ENCODE data around the gene OR52E6.
A peak's percentile ranks its signal among the peaks of the same experiment; 100 is the strongest.

The OR52E6 gene

GRCh38 chr11:5837695-5838094 lies 4.0 kb downstream of the OR52E6 start:
- WGBS: 96% methylated on average over 2 of the region's 2 CpGs
- Histone ChIP-seq H3K4me3 (ENCODE audit: low read length) (no peak overlapping the region), H3K36me3 (ENCODE audit: insufficient read depth, low read length) (no peaks in the 10 kb centered on the region), H3K9ac (ENCODE audit: low read depth, low read length) (no peak overlapping the region), H3K4me1 (ENCODE audit: insufficient read depth, low read length) (no peaks in the 10 kb centered on the region), H3K27me3 (ENCODE audit: insufficient read depth, low read length) (no peaks in the 10 kb centered on the region), H3K9me3 (ENCODE audit: insufficient read depth, low read depth, low read length) (no peaks in the 10 kb centered on the region), H3K27ac (ENCODE audit: low read depth, low read length) (no peak overlapping the region)

GRCh38 chr11:5833446-5833845 lies 8.3 kb downstream of the OR52E6 start:
- Histone ChIP-seq H3K9me3 (ENCODE audit: insufficient read depth, low read depth, low read length) (no peaks in the 10 kb centered on the region), H3K36me3 (ENCODE audit: insufficient read depth, low read length) (no peaks in the 10 kb centered on the region), H3K27me3 (ENCODE audit: insufficient read depth, low read length) (no peaks in the 10 kb centered on the region), H3K9ac (ENCODE audit: low read depth, low read length) (no peak overlapping the region), H3K27ac (ENCODE audit: low read depth, low read length) (no peak overlapping the region), H3K4me3 (ENCODE audit: low read length) (no peak overlapping the region), H3K4me1 (ENCODE audit: insufficient read depth, low read length) (peaks cover 8% of the 10 kb centered on the region)
- WGBS: no CpG with 5 or more reads among the region's 2 CpGs

- Histone ChIP-seq H3K9ac (ENCODE audit: low read depth, low read length) (no peak overlapping the region), H3K9me3 (ENCODE audit: insufficient read depth, low read depth, low read length) (0 out of 2 replicates have a peak, but pooled peaks cover 2% of the 10 kb centered on the region), H3K4me3 (ENCODE audit: low read length) (no peak overlapping the region), H3K27me3 (ENCODE audit: insufficient read depth, low read length) (no peaks in the 10 kb centered on the region), H3K36me3 (ENCODE audit: insufficient read depth, low read length) (no peaks in the 10 kb centered on the region), H3K4me1 (ENCODE audit: insufficient read depth, low read length) (peaks cover 8% of the 10 kb centered on the region), H3K27ac (ENCODE audit: low read depth, low read length) (peak overlapping the region; percentile 40; the same call in 1 of the 2 replicates)
- 49% methylated on average over 6 of the region's 6 CpGs for WGBS
These were observed 10.4 kb downstream of the OR52E6 start for GRCh38 chr11:5831196-5831829.

- no peaks in the 10 kb centered on the region for H3K36me3 ChIP-seq (ENCODE audit: insufficient read depth, low read length)
- H3K9me3 ChIP-seq (ENCODE audit: insufficient read depth, low read depth, low read length): no peaks in the 10 kb centered on the region
- WGBS: 75% methylated on average over 1 of the region's 1 CpG
- H3K9ac ChIP-seq (ENCODE audit: low read depth, low read length): no peak overlapping the region
- H3K27me3 ChIP-seq (ENCODE audit: insufficient read depth, low read length): no peaks in the 10 kb centered on the region
- no peak overlapping the region for H3K4me3 ChIP-seq (ENCODE audit: low read length)
- H3K27ac ChIP-seq (ENCODE audit: low read depth, low read length): no peak overlapping the region
- H3K4me1 ChIP-seq (ENCODE audit: insufficient read depth, low read length): peaks cover 7% of the 10 kb centered on the region; the same call in 1 of the 2 replicates
These were observed 23.3 kb downstream of the OR52E6 start for GRCh38 chr11:5818245-5818886.

- Histone ChIP-seq H3K9me3 (ENCODE audit: insufficient read depth, low read depth, low read length) (no peaks in the 10 kb centered on the region), H3K4me1 (ENCODE audit: insufficient read depth, low read length) (peaks cover 8% of the 10 kb centered on the region; the same call in 1 of the 2 replicates), H3K4me3 (ENCODE audit: low read length) (no peak overlapping the region), H3K9ac (ENCODE audit: low read depth, low read length) (no peak overlapping the region), H3K27me3 (ENCODE audit: insufficient read depth, low read length) (no peaks in the 10 kb centered on the region), H3K27ac (ENCODE audit: low read depth, low read length) (no peak overlapping the region), H3K36me3 (ENCODE audit: insufficient read depth, low read length) (no peaks in the 10 kb centered on the region)
- WGBS: 100% methylated on average over 3 of the region's 4 CpGs
These were observed 26.2 kb downstream of the OR52E6 start for GRCh38 chr11:5815534-5815933.

GRCh38 chr11:5809905-5810795 lies 31.5 kb downstream of the OR52E6 start:
- no peak overlapping the region for H3K9ac ChIP-seq (ENCODE audit: low read depth, low read length)
- 90% methylated on average over 4 of the region's 6 CpGs for WGBS
- H3K27me3 ChIP-seq (ENCODE audit: insufficient read depth, low read length): no peaks in the 10 kb centered on the region
- no peak overlapping the region for H3K4me3 ChIP-seq (ENCODE audit: low read length)
- no peaks in the 10 kb centered on the region for H3K36me3 ChIP-seq (ENCODE audit: insufficient read depth, low read length)
- peaks cover 11% of the 10 kb centered on the region; the same call in 1 of the 2 replicates for H3K4me1 ChIP-seq (ENCODE audit: insufficient read depth, low read length)
- H3K9me3 ChIP-seq (ENCODE audit: insufficient read depth, low read depth, low read length): no peaks in the 10 kb centered on the region
- H3K27ac ChIP-seq (ENCODE audit: low read depth, low read length): no peak overlapping the region

- Histone ChIP-seq H3K9ac (ENCODE audit: low read depth, low read length) (no peak overlapping the region), H3K27ac (ENCODE audit: low read depth, low read length) (no peak overlapping the region)
- WGBS: 94% methylated on average over 5 of the region's 5 CpGs
These were observed 32.6 kb downstream of the OR52E6 start for GRCh38 chr11:5809122-5809519.

GRCh38 chr11:5808500-5809121 lies 33.1 kb downstream of the OR52E6 start, which contains the start of gene OR52N2:
Gene OR52N2, plus strand, starts transcription at chr11:5808924. Its CDS starts 11,412 bp downstream, at chr11:5820336.
- 0 out of 2 replicates have a peak within 1 kb of the TSS, but pooled peaks have one; percentile 2 for H3K9ac ChIP-seq (ENCODE audit: low read depth, low read length)
- peak within 1 kb of the TSS; percentile 45 for H3K4me3 ChIP-seq (ENCODE audit: low read length)
- H3K36me3 ChIP-seq (ENCODE audit: insufficient read depth, low read length): no peaks in the 10 kb centered on the region
- 64% methylated on average over 24 of the region's 24 CpGs for WGBS
- H3K27me3 ChIP-seq (ENCODE audit: insufficient read depth, low read length): no peaks in the 10 kb centered on the region
- peaks cover 7% of the 10 kb centered on the region; the same call in 1 of the 2 replicates for H3K4me1 ChIP-seq (ENCODE audit: insufficient read depth, low read length)
- H3K27ac ChIP-seq (ENCODE audit: low read depth, low read length): no peak within 1 kb of the TSS
- H3K9me3 ChIP-seq (ENCODE audit: insufficient read depth, low read depth, low read length): peaks cover 2% of the 10 kb centered on the region; the same call in 1 of the 2 replicates

More at GRCh38 chr11:5809122-5809519, 32.6 kb downstream of the OR52E6 start:
- H3K4me1 ChIP-seq (ENCODE audit: insufficient read depth, low read length): peaks cover 11% of the 10 kb centered on the region; the same call in 1 of the 2 replicates
- no peaks in the 10 kb centered on the region for H3K36me3 ChIP-seq (ENCODE audit: insufficient read depth, low read length)
- peak overlapping the region; percentile 45 for H3K4me3 ChIP-seq (ENCODE audit: low read length)
- no peaks in the 10 kb centered on the region for H3K9me3 ChIP-seq (ENCODE audit: insufficient read depth, low read depth, low read length)
- no peaks in the 10 kb centered on the region for H3K27me3 ChIP-seq (ENCODE audit: insufficient read depth, low read length)

- 0 out of 2 replicates have a peak, but pooled peaks cover 4% of the 10 kb centered on the region for H3K4me1 ChIP-seq (ENCODE audit: insufficient read depth, low read length)
- no peak overlapping the region for H3K9ac ChIP-seq (ENCODE audit: low read depth, low read length)
- H3K4me3 ChIP-seq (ENCODE audit: low read length): no peak overlapping the region
- no peaks in the 10 kb centered on the region for H3K27me3 ChIP-seq (ENCODE audit: insufficient read depth, low read length)
- no peaks in the 10 kb centered on the region for H3K36me3 ChIP-seq (ENCODE audit: insufficient read depth, low read length)
- H3K9me3 ChIP-seq (ENCODE audit: insufficient read depth, low read depth, low read length): peaks cover 10% of the 10 kb centered on the region
- H3K27ac ChIP-seq (ENCODE audit: low read depth, low read length): no peak overlapping the region
- 79% methylated on average over 10 of the region's 10 CpGs for WGBS
These were observed 34.1 kb downstream of the OR52E6 start for GRCh38 chr11:5807580-5807979.

GRCh38 chr11:5803982-5804381 lies 37.7 kb downstream of the OR52E6 start:
- no peaks in the 10 kb centered on the region for H3K27me3 ChIP-seq (ENCODE audit: insufficient read depth, low read length)
- H3K36me3 ChIP-seq (ENCODE audit: insufficient read depth, low read length): no peaks in the 10 kb centered on the region
- WGBS: 78% methylated on average over 5 of the region's 5 CpGs
- no peaks in the 10 kb centered on the region for H3K4me1 ChIP-seq (ENCODE audit: insufficient read depth, low read length)
- H3K9me3 ChIP-seq (ENCODE audit: insufficient read depth, low read depth, low read length): peaks cover 10% of the 10 kb centered on the region
- H3K27ac ChIP-seq (ENCODE audit: low read depth, low read length): no peak overlapping the region
- H3K4me3 ChIP-seq (ENCODE audit: low read length): no peak overlapping the region
- no peak overlapping the region for H3K9ac ChIP-seq (ENCODE audit: low read depth, low read length)

Data from HUES64 (cell line).